HG03039 (cell line): Measurements from ENCODE around the gene FBXW7.

Experiments used
- ATAC-seq: cut with Tn5 transposase; IDR thresholded peaks from one replicate; pipeline ENCODE4 v1.9.1; 2021; ENCODE audit warnings: mild to moderate bottlenecking, moderate library complexity; ENCODE audit not compliant: unreplicated experiment

Gene FBXW7

GRCh38 chr4:152478461-152479237 lies 57.2 kb downstream of the FBXW7 start:
- no peak for ATAC-seq

GRCh38 chr4:152476796-152477195 lies 59.1 kb downstream of the FBXW7 start:
- ATAC-seq = no peak

GRCh38 chr4:152471251-152471792 lies 64.6 kb downstream of the FBXW7 start:
- no peak for ATAC-seq

GRCh38 chr4:152468408-152468807 lies 67.5 kb downstream of the FBXW7 start:
- no peak for ATAC-seq

- no peak for ATAC-seq
Observed at GRCh38 chr4:152467101-152467500, 68.8 kb downstream of the FBXW7 start.

- no peak for ATAC-seq
Observed at GRCh38 chr4:152464030-152464823, 71.7 kb downstream of the FBXW7 start.

- ATAC-seq = no peak
Observed at GRCh38 chr4:152463562-152463961, 72.3 kb downstream of the FBXW7 start.

- ATAC-seq = no peak
Observed at GRCh38 chr4:152462695-152463094, 73.2 kb downstream of the FBXW7 start.

GRCh38 chr4:152462047-152462446 lies 73.8 kb downstream of the FBXW7 start:
- ATAC-seq = peak; percentile 40

- no peak for ATAC-seq
Observed at GRCh38 chr4:152460488-152460887, 75.4 kb downstream of the FBXW7 start.

- no peak for ATAC-seq
Observed at GRCh38 chr4:152459326-152459725, 76.6 kb downstream of the FBXW7 start.

GRCh38 chr4:152458801-152459302 lies 77.0 kb downstream of the FBXW7 start:
- ATAC-seq = no peak

- ATAC-seq = no peak
Observed at GRCh38 chr4:152456609-152457008, 79.3 kb downstream of the FBXW7 start.

GRCh38 chr4:152455311-152455710 lies 80.6 kb downstream of the FBXW7 start:
- no peak for ATAC-seq

- no peak for ATAC-seq
Observed at GRCh38 chr4:152454398-152455011, 81.4 kb downstream of the FBXW7 start.

- ATAC-seq = no peak
Observed at GRCh38 chr4:152451496-152451895, 84.4 kb downstream of the FBXW7 start.

- no peak for ATAC-seq
Observed at GRCh38 chr4:152448854-152449253, 87.0 kb downstream of the FBXW7 start.

- no peak for ATAC-seq
Observed at GRCh38 chr4:152448038-152448707, 87.7 kb downstream of the FBXW7 start.

- no peak for ATAC-seq
Observed at GRCh38 chr4:152443859-152444258, 92.0 kb downstream of the FBXW7 start.

- no peak for ATAC-seq
Observed at GRCh38 chr4:152437561-152437960, 98.3 kb downstream of the FBXW7 start.

- no peak for ATAC-seq
Observed at GRCh38 chr4:152436384-152436783, 99.5 kb downstream of the FBXW7 start.
